ENCODE results near the gene NT5DC2. TPM values are rescaled to one million over a fixed set of nuclear protein-coding genes. Genes with fewer than 3 reads are reported as not detected.

The NT5DC2 gene
- polyA plus RNA-seq, 3 donors = 0.66 to 28.4 (median 0.67) TPM

GRCh38 chr3:52514576-52514975 lies 19.1 kb downstream of the NT5DC2 start:
- Mint-ChIP-seq H3K27ac (no peak overlapping the region), H3K4me3 (no peak overlapping the region), H3K4me1 (no peaks in the 10 kb centered on the region), H3K27me3 (ENCODE audit: low read depth in 3 of 3) (peaks cover 0 to 5% (median 3%) of the 10 kb centered on the region in 3 donors), H3K36me3 (peaks cover 84 to 97% of the 10 kb centered on the region in 2 donors), H3K9me3 (no peaks in the 10 kb centered on the region)
- intact Hi-C loops (cut with micrococcal nuclease) = no loop called here
- WGBS (ENCODE audit: insufficient coverage) = 94% methylated on average over 3 of the region's 11 CpGs
- no peak overlapping the region for H3K27ac ChIP-seq (ENCODE audit: low read depth in 1 of 2, low read length in 2 of 2)
- H3K4me2 ChIP-seq (replicated peaks; ENCODE audit: extremely low read depth, low read length, poor library complexity, severe bottlenecking) = no peak overlapping the region
- no peak overlapping the region for H3K4me3 ChIP-seq (replicated peaks in 1 of 3; ENCODE audit: low read depth in 2 of 3, low read length in 3 of 3)
- peaks cover 15% of the 10 kb centered on the region for H4K20me1 ChIP-seq (ENCODE audit: insufficient read depth, low read length)
- DNase-seq = no peak
- H3K4me1 ChIP-seq (ENCODE audit: control insufficient read depth in 1 of 2, insufficient read depth in 2 of 2, low read length in 2 of 2) = no peaks in the 10 kb centered on the region
- H2AFZ ChIP-seq (ENCODE audit: insufficient read depth, low read depth, low read length, poor library complexity, severe bottlenecking) = no peak overlapping the region
- TF ChIP-seq CTCF (IDR thresholded peaks at IDR 0.05) = no peak
- H3K27me3 ChIP-seq (ENCODE audit: control insufficient read depth in 2 of 2, insufficient read depth in 2 of 2, low read length in 2 of 2) = no peaks in the 10 kb centered on the region
- H3K9ac ChIP-seq (ENCODE audit: insufficient read depth, low read length, poor library complexity, severe bottlenecking) = no peak overlapping the region
- H3K79me2 ChIP-seq (ENCODE audit: insufficient read depth, low read length) = no peaks in the 10 kb centered on the region
- no peaks in the 10 kb centered on the region for H3K9me3 ChIP-seq (replicated peaks in 1 of 2; ENCODE audit: control insufficient read depth in 1 of 2, insufficient read depth in 1 of 2, low read length in 2 of 2)
- peaks cover 99% of the 10 kb centered on the region in 2 donors for H3K36me3 ChIP-seq (replicated peaks in 1 of 2; ENCODE audit: control insufficient read depth in 1 of 2, insufficient read depth in 2 of 2, low read length in 2 of 2)

GRCh38 chr3:52513281-52513680 lies 20.4 kb downstream of the NT5DC2 start:
- Histone ChIP-seq H3K27ac (ENCODE audit: low read depth in 1 of 2, low read length in 2 of 2) (no peak overlapping the region), H3K4me3 (replicated peaks in 1 of 3; ENCODE audit: low read depth in 2 of 3, low read length in 3 of 3) (no peak overlapping the region), H2AFZ (ENCODE audit: insufficient read depth, low read depth, low read length, poor library complexity, severe bottlenecking) (no peak overlapping the region), H3K27me3 (ENCODE audit: control insufficient read depth in 2 of 2, insufficient read depth in 2 of 2, low read length in 2 of 2) (no peaks in the 10 kb centered on the region), H4K20me1 (ENCODE audit: insufficient read depth, low read length) (peaks cover 16% of the 10 kb centered on the region), H3K36me3 (replicated peaks in 1 of 2; ENCODE audit: control insufficient read depth in 1 of 2, insufficient read depth in 2 of 2, low read length in 2 of 2) (peaks cover 97 to 98% of the 10 kb centered on the region in 2 donors), H3K9ac (ENCODE audit: insufficient read depth, low read length, poor library complexity, severe bottlenecking) (no peak overlapping the region), H3K79me2 (ENCODE audit: insufficient read depth, low read length) (no peaks in the 10 kb centered on the region), H3K4me1 (ENCODE audit: control insufficient read depth in 1 of 2, insufficient read depth in 2 of 2, low read length in 2 of 2) (no peaks in the 10 kb centered on the region), H3K9me3 (replicated peaks in 1 of 2; ENCODE audit: control insufficient read depth in 1 of 2, insufficient read depth in 1 of 2, low read length in 2 of 2) (no peaks in the 10 kb centered on the region), H3K4me2 (replicated peaks; ENCODE audit: extremely low read depth, low read length, poor library complexity, severe bottlenecking) (no peak overlapping the region)
- intact Hi-C loops (cut with micrococcal nuclease) = no loop called here
- H3K4me3 Mint-ChIP-seq = no peak overlapping the region
- H3K36me3 Mint-ChIP-seq = peaks cover 87 to 97% of the 10 kb centered on the region in 2 donors
- H3K27ac Mint-ChIP-seq = no peak overlapping the region
- no peak for DNase-seq
- peaks cover 0 to 3% (median 2%) of the 10 kb centered on the region in 3 donors for H3K27me3 Mint-ChIP-seq (ENCODE audit: low read depth in 3 of 3)
- H3K9me3 Mint-ChIP-seq = no peaks in the 10 kb centered on the region
- H3K4me1 Mint-ChIP-seq = no peaks in the 10 kb centered on the region
- TF ChIP-seq CTCF (IDR thresholded peaks at IDR 0.05) = no peak
- WGBS (ENCODE audit: insufficient coverage) = 98% methylated on average over 7 of the region's 7 CpGs
